Measurements from ENCODE around the gene MRPL53. TPM values are rescaled to one million over a fixed set of nuclear protein-coding genes. Genes with fewer than 3 reads are reported as not detected.

MRPL53 gene
- 100 to 1,000 TPM in 2 of 3 donors, 10 to 100 TPM in 1; 83.8 to 152 (median 119) TPM for polyA plus RNA-seq

- Mint-ChIP-seq H3K36me3 (peaks cover 3 to 12% (median 8%) of the 10 kb centered on the region in 3 donors), H3K4me1 (peaks cover 27 to 28% of the 10 kb centered on the region in 2 donors)
- DNase-seq: peak; percentile 94 to 96 (median 95)
Measured at GRCh38 chr2:74472086-74472944, at the start of gene MRPL53. Gene MRPL53 (minus strand): TSS chr2:74472680. CDS start chr2:74472660, 20 bp downstream.

GRCh38 chr2:74516650-74517049 is 44.2 kb upstream of the MRPL53 start:
- peaks cover 37 to 39% (median 38%) of the 10 kb centered on the region in 3 donors for H3K27me3 Mint-ChIP-seq (ENCODE audit: low read depth in 3 of 3)
- H3K36me3 Mint-ChIP-seq: peaks cover 0 to 6% (median 0%) of the 10 kb centered on the region in 3 donors
- DNase-seq: no peak
- H3K27ac Mint-ChIP-seq: no peak overlapping the region
- peaks cover 0 to 4% (median 0%) of the 10 kb centered on the region in 6 donors for H3K9me3 Mint-ChIP-seq
- peak overlapping the region; percentile 71 to 84 (median 73) for H3K4me3 Mint-ChIP-seq
- peaks cover 16 to 19% of the 10 kb centered on the region in 2 donors for H3K4me1 Mint-ChIP-seq

More at GRCh38 chr2:74472086-74472944, at the start of gene MRPL53:
- H3K27me3 Mint-ChIP-seq (ENCODE audit: low read depth in 3 of 3): peaks cover 9 to 22% (median 17%) of the 10 kb centered on the region in 3 donors
- H3K27ac Mint-ChIP-seq: peak within 1 kb of the TSS; percentile 94 to 100 (median 100)
- no peaks in the 10 kb centered on the region for H3K9me3 Mint-ChIP-seq
- H3K4me3 Mint-ChIP-seq: peak within 1 kb of the TSS; percentile 90 to 99 (median 97)

DNA sequence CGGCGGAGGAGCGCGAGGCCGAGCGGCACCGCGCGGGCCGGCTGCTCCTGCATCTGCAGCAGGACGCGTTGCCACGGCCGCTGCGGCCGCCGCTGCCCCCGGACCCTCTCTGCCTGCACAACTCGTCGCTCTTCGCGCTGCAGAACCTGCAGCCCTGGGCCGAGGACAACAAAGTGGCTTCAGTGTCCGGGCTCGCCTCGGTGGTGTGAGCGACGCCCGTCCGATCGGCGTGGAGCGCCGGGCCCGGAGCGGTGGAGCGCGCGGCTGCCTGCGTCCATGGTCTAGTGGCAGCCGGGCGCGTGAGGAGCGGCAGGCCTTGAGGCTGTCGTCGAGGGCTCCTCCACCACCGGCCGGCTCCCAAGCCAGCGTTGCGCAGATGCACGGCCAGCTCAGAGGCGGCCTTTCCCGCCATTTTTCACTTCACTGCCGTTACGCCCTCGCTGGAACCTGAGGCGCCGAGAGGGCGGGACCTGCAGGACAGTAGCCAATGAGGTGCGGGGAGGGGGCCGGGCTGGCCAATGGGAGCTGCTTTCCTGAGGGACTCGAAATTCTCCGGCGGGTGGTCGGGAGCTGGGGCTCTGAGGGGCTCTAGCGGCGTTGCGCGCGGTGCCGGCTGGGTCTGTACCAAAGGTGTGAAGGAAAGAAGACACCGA is 43.6 kb upstream of the MRPL53 start:
- Mint-ChIP-seq H3K9me3 (peaks cover 0 to 4% (median 0%) of the 10 kb centered on the region in 6 donors), H3K4me1 (peaks cover 16 to 19% of the 10 kb centered on the region in 2 donors), H3K36me3 (peaks cover 0 to 6% (median 0%) of the 10 kb centered on the region in 3 donors), H3K27ac (no peak overlapping the region), H3K4me3 (peak overlapping the region; percentile 71 to 84 (median 73)), H3K27me3 (ENCODE audit: low read depth in 3 of 3) (peaks cover 39 to 42% (median 39%) of the 10 kb centered on the region in 3 donors)
- peak; percentile 62 to 71 (median 68) for DNase-seq

DNA sequence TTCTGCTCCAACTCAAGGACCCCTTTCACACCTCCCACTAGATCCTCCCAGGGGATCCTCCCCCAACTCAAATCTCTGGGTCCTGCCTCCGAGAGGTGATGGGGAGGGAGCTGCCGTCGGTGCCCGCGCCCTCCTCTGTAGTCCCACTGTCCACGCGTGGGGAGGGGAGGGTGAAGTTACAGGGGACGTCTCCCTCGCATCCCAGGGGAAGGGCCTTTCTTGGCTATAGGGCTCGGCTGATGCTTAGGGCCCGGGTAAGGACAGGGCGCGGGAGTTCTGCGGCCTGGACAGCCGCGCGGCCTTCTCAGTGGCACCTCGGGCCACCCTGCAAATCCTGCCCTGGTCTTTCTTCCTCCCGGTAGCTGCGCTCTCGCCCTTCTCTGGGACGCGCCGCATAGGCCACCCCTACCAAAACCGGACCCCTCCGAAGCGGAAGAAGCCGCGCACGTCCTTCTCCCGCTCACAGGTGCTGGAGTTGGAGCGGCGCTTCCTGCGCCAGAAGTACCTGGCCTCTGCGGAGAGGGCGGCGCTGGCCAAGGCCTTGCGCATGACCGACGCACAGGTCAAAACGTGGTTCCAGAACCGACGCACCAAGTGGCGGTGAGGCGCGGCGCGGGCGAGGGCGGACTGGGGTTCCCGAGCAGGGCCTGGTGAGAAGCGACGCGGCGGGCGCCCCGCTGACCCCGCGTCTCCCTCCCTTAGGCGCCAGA is 42.9 kb upstream of the MRPL53 start:
- peaks cover 40 to 42% (median 41%) of the 10 kb centered on the region in 3 donors for H3K27me3 Mint-ChIP-seq (ENCODE audit: low read depth in 3 of 3)
- H3K4me3 Mint-ChIP-seq: peak overlapping the region; percentile 18 to 72 (median 69)
- peaks cover 0 to 4% (median 0%) of the 10 kb centered on the region in 6 donors for H3K9me3 Mint-ChIP-seq
- H3K36me3 Mint-ChIP-seq: peaks cover 0 to 5% (median 0%) of the 10 kb centered on the region in 3 donors
- no peak overlapping the region for H3K27ac Mint-ChIP-seq
- DNase-seq: no peak
- H3K4me1 Mint-ChIP-seq: peaks cover 16 to 19% of the 10 kb centered on the region in 2 donors

DNA sequence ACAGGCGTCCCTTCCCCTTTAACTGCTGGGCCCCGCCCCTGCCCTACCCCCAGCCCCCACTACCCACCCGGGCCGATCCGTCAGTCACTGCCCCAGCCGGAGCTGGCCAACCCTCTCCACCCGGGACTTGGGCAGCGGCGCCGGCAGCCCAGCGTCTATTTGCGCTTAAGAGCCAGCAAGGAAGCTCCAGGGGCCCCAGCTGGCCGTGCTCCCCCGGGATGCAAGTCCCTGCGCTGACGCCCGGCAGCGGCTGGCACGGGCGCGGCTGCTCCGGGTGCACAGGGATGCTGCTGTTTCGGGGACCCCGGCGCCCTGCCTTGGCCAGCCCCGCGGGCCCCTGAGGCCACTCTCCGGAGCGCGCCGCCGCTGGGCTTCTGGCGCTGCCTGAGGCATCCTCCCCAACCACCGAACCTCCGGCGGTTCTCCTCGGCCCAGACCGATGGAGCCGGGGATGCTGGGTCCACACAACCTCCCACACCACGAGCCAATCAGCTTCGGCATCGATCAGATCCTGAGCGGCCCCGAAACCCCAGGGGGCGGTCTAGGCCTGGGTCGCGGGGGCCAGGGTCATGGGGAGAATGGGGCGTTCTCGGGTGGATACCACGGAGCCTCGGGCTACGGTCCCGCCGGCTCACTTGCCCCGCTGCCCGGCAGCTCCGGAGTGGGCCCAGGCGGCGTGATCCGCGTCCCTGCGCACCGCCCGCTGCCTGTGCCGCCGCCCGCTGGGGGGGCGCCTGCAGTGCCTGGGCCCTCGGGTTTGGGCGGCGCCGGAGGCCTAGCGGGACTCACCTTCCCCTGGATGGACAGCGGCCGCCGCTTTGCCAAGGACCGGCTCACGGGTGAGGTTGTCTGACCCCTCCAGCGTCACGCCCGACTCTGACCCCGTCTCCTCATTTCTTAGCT is 42.1 kb upstream of the MRPL53 start, which contains the start of gene TLX2:
Gene TLX2 (plus strand): TSS at position 83 of the 903 bp plus-strand sequence. CDS start 357 bp downstream, at position 440.
- DNase-seq: no peak
- Mint-ChIP-seq H3K36me3 (no peaks in the 10 kb centered on the region), H3K27ac (no peak within 1 kb of the TSS)

DNA sequence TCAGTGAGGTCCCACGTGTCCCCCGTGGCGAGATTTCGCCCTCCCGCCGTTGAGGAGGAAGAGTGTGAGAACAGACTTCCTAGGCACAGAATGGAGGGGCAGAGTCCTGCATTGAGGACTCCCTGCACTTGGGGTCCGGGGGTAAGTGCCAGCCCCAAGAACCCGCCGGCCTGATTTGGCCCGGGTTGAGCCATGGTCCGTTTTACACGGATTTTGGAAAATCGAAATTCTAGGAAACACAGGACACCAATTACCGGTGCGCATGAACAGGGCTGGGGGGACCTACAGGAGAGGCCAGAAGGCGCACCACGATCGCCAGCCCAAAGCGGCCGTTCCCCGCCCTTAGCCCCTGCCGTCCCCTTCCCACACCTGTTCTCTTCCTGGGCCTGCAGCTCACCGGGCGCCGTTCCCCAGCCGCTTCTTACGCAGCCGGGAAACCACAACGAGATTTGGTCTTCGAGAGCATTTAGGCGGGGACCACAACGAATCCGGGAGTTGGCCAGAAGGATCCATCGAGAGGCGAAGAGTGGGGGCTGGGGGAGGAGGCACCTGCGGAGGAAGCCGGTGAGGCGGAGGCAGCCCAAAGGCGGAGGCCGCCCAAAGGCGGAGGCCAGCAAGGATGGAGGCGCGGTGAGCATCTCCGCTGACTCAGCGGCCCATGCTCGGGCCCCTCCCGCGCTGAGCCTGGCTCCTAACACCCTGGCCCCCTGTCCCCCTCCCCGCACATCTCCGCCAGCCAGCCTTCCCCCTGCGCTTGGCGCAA is 41.3 kb upstream of the MRPL53 start:
- no peak overlapping the region for H3K27ac Mint-ChIP-seq
- H3K27me3 Mint-ChIP-seq (ENCODE audit: low read depth in 3 of 3): peaks cover 32 to 42% (median 42%) of the 10 kb centered on the region in 3 donors

More for the DNA sequence above, 42.1 kb upstream of the MRPL53 start, which contains the start of gene TLX2:
- H3K27me3 Mint-ChIP-seq (ENCODE audit: low read depth in 3 of 3): peaks cover 38 to 42% (median 42%) of the 10 kb centered on the region in 3 donors
- peaks cover 0 to 4% (median 0%) of the 10 kb centered on the region in 6 donors for H3K9me3 Mint-ChIP-seq
- H3K4me3 Mint-ChIP-seq: peak within 1 kb of the TSS; percentile 18 to 72 (median 25)
- H3K4me1 Mint-ChIP-seq: peaks cover 16 to 19% of the 10 kb centered on the region in 2 donors

GRCh38 chr2:74512744-74513604 is 40.5 kb upstream of the MRPL53 start:
- DNase-seq: no peak
- Mint-ChIP-seq H3K36me3 (no peaks in the 10 kb centered on the region), H3K4me1 (peaks cover 24 to 27% of the 10 kb centered on the region in 2 donors), H3K9me3 (peaks cover 0 to 4% (median 0%) of the 10 kb centered on the region in 6 donors), H3K27me3 (ENCODE audit: low read depth in 3 of 3) (peaks cover 29 to 45% (median 35%) of the 10 kb centered on the region in 3 donors), H3K27ac (no peak overlapping the region), H3K4me3 (peak overlapping the region in 1 of 5 donors; percentile 23)

More for the DNA sequence above, 41.3 kb upstream of the MRPL53 start:
- no peak for DNase-seq
- Mint-ChIP-seq H3K9me3 (peaks cover 0 to 4% (median 0%) of the 10 kb centered on the region in 6 donors), H3K36me3 (no peaks in the 10 kb centered on the region), H3K4me3 (peak overlapping the region in 2 of 5 donors; percentile 21 to 30), H3K4me1 (peaks cover 16 to 19% of the 10 kb centered on the region in 2 donors)

DNA sequence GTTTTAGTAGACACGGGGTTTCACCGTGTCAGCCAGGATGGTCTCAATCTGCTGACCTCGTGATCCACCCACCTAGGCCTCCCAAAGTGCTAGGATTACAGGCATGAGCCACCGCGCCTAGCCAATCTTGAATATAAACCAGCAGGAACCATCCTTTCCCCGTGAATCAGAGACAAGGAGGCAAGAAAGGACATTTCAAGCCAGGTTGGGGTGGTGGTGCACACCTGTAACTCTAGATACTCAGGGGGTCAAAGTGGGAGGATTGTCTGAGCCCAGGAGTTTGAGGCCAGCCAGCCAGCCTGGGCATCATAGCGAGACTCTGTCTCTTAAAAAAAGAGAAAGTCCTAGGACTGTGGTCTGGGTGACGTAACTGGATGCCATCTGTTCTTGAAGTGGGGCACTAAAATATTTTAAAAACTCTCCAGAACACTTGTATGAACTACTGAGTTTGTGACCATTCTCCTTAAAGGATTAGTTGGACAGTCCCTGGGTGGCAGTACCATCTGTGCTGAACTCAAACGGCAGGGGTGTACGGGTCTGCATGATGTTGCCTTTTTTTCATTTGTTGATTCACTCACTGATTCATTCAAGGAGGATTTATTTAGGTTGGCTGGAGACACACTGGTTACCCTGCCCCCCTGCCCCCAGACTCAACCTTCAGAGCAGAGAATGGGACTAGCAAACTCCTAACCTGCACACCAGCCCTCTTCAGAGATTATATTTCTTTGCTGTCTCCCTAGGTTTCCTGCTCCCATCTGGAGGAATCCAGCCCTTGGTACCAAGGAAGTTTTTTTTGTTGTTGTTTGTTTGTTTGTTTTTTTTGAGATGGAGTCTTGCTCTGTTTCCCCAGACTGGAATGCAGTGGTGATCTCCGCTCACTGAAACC is 38.9 kb upstream of the MRPL53 start:
- no peak overlapping the region for H3K4me3 Mint-ChIP-seq
- H3K9me3 Mint-ChIP-seq: peaks cover 0 to 2% (median 0%) of the 10 kb centered on the region in 6 donors
- peaks cover 34 to 37% of the 10 kb centered on the region in 2 donors for H3K4me1 Mint-ChIP-seq
- peaks cover 29 to 47% (median 29%) of the 10 kb centered on the region in 3 donors for H3K27me3 Mint-ChIP-seq (ENCODE audit: low read depth in 3 of 3)
- peaks cover 3 to 5% (median 4%) of the 10 kb centered on the region in 3 donors for H3K36me3 Mint-ChIP-seq
- H3K27ac Mint-ChIP-seq: no peak overlapping the region
- no peak for DNase-seq

GRCh38 chr2:74510272-74510671 is 37.8 kb upstream of the MRPL53 start:
- peaks cover 3 to 6% (median 5%) of the 10 kb centered on the region in 3 donors for H3K36me3 Mint-ChIP-seq
- peaks cover 0 to 2% (median 0%) of the 10 kb centered on the region in 6 donors for H3K9me3 Mint-ChIP-seq
- no peak overlapping the region for H3K27ac Mint-ChIP-seq
- H3K27me3 Mint-ChIP-seq (ENCODE audit: low read depth in 3 of 3): peaks cover 27 to 41% (median 29%) of the 10 kb centered on the region in 3 donors
- peaks cover 30 to 37% of the 10 kb centered on the region in 2 donors for H3K4me1 Mint-ChIP-seq
- H3K4me3 Mint-ChIP-seq: no peak overlapping the region
- no peak for DNase-seq

DNA sequence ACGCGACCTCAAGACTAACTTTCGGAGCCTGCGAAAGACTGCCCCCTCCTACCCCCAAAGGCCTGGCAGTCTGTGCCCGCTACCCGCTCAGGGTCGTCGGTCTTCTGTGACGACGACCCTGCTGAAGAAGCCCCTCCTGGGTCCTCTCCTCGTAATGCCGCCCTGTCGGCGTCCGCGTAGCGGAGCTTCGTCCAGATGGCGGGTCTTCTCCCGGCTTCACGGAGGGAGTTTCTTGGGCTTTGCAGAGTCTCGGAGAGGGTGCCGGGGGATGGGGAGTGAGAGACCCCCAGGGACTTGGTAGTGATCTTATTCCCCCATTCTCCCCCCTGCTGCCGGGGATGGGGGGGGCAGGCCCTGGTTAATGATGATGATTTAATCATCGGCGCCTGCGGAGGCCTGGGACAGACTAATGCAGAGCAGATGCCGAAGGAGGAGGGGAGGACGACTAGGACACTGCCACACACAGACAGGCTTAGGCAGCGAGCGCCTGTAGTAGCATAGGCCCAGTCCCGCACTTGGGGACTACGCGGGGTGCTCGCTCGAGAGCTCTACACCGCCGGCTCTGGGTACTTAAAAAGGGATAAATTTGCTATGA is 35.5 kb upstream of the MRPL53 start:
- Mint-ChIP-seq H3K4me1 (peaks cover 50 to 52% of the 10 kb centered on the region in 2 donors), H3K36me3 (peaks cover 5 to 16% (median 13%) of the 10 kb centered on the region in 3 donors), H3K4me3 (peak overlapping the region; percentile 98 to 100 (median 99)), H3K9me3 (no peaks in the 10 kb centered on the region), H3K27me3 (ENCODE audit: low read depth in 3 of 3) (peaks cover 24 to 38% (median 30%) of the 10 kb centered on the region in 3 donors), H3K27ac (peak overlapping the region; percentile 99 to 100 (median 100))
- no peak for DNase-seq
